ENCODE measurements around the gene PPP1R27.
"Not testable (repeated sequence)": the region's sequence is repeated elsewhere in the genome, so short reads cannot be mapped to it uniquely, and the experiment has no call there.

The PPP1R27 gene

GRCh38 chr17:81840826-81841778 is 6.3 kb upstream of the PPP1R27 start:
- no peak for DNase-seq

- DNase-seq, result not testable (repeated sequence)
Observed at GRCh38 chr17:81840059-81840458, 5.2 kb upstream of the PPP1R27 start.

- DNase-seq, result no peak
Observed at GRCh38 chr17:81839301-81839700, 4.5 kb upstream of the PPP1R27 start.

GRCh38 chr17:81838753-81839255 is 4.0 kb upstream of the PPP1R27 start:
- DNase-seq, result no peak

DNA sequence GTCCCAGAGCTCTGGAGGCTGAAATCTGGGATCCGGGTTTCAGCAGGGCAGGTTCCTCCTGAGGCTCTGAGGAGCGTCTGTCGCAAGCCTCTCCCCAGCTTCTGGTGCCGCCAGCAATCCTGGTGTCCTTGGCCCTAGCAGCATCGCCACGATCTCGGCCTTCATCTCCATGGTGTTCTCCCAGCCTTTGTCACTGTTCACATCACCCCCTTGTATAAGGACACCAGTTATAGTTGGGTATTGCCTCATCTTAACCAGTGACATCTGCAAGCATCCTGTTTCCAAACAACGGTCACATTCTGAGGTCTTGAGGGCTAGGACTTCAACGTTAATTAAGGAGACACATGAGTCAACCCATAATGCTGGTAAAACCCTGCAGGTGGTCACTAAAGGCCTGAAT is 2.8 kb upstream of the PPP1R27 start:
- DNase-seq, result no peak

GRCh38 chr17:81833921-81834830 is 674 bp downstream of the PPP1R27 start:
- DNase-seq, result no peak

DNA sequence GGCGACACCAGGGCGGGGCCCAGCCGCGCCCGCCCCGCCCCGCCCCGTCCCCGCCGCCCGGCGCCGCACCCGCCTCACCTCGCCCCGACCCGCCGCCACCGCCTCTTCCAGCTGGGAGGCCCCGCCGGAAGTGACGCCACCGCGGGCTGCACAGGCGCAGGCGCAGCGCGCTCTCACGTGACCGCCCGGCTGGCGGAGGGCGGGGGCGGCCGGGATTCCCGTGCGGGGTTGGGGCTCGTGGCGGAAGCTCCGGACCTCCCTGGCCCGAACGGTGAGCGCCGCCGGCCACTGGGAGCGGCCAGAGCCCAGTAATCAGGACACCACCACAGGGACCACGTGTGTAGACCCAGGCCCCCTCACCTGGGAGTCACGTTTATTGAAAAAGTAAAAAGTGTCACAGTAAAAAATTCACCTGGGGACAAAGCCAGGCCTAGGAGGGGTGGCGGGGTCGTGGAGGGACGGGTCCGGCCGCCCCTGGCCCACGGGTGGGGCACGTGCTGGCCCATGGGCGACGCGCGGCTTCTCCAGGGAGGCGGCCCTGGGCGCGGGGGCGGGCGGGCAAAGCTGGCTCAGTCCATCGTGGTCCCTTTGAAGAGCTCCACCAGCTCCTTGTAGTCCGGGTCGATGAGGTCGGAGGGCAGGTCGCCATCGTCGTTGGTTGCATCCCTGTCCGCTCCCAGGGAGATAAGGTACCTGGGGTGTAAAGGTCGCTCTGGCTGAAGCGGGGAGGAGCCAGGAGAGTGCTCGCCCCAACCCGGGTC is 1.5 kb downstream of the PPP1R27 start, which contains the start of gene MCRIP1:
Gene MCRIP1 (minus strand): TSS at position 132 of the 761 bp plus-strand sequence. CDS start 8,785 bp downstream, outside the sequence.
- peak; percentile 92 for DNase-seq

GRCh38 chr17:81832608-81833159 is 2.2 kb downstream of the PPP1R27 start:
- no peak for DNase-seq

DNA sequence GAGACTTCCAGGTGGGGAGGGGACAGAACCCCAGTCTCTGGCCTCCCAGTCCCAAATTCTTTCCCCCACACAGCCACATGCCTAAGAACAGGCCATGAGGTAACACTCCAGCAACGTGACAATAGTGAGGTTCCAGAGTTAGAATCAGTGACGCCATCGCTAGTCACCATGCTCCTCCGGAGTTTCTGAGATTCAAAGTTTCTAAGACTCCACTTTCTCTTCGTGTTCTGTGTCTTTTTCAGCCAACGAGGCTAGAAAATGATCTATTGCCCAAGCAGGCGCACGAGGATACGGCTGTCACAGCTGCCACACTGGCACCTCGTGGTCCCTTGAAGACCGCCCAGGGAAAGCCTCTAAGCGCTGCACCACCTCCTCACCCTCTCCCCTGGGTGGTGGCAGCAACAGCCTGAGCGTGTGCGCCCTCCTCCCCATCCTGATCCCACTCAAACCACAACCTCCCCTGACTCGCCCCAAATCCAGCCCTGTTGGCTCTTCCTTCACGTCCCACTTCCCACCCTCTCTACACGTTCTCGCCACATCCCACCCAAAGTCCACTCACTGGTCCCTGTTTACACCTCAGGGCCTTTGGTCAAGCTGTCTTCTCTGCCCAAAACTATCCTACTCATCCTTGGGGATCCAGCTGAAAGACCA is 2.8 kb downstream of the PPP1R27 start:
- peak; percentile 26 for DNase-seq

DNA sequence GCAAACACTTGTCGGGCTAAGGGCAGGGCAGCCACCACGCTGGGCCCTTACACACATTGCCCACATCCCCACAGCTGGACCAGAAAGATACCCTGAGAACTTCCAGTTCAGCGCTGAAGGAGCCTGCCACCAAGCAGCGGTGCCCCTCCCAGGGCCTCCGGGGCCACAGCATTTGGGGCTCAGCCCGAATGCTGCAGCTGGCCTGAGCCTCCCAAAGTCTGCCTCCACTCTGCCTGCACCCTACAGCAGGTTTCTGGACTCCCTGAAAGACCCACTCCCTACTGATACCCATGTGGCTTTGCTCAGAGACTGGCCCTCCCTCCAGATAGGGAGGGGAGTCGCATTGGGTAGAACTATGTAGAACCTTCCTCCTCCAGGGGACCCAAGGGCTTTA is 3.3 kb downstream of the PPP1R27 start:
- no peak for DNase-seq

GRCh38 chr17:81829858-81830257 is 5.0 kb downstream of the PPP1R27 start:
- no peak for DNase-seq

- DNase-seq, result no peak
Observed at GRCh38 chr17:81828656-81829055, 6.2 kb downstream of the PPP1R27 start.

- no peak for DNase-seq
Observed at GRCh38 chr17:81825841-81826466, 8.9 kb downstream of the PPP1R27 start.

DNA sequence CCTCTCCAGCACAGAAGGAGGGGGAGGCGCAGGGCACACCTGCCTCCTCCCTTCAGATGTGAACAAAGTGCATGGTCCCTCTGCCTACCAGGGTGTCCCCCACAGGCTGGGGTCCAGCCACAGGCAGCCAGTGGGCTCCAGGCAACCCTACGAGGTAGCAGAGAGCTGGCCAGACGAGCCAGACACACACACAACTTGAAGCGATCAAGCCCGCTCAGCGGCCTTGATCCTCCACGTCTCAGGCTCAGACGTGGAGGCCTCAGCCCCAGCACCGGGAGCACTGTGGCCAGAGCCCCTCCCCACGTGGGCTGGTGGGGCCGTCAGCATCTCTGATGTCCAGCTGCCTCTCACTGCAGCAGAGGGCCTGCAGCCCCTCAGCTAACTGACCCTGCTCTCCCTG is 10.3 kb downstream of the PPP1R27 start:
- DNase-seq, result no peak

DNA sequence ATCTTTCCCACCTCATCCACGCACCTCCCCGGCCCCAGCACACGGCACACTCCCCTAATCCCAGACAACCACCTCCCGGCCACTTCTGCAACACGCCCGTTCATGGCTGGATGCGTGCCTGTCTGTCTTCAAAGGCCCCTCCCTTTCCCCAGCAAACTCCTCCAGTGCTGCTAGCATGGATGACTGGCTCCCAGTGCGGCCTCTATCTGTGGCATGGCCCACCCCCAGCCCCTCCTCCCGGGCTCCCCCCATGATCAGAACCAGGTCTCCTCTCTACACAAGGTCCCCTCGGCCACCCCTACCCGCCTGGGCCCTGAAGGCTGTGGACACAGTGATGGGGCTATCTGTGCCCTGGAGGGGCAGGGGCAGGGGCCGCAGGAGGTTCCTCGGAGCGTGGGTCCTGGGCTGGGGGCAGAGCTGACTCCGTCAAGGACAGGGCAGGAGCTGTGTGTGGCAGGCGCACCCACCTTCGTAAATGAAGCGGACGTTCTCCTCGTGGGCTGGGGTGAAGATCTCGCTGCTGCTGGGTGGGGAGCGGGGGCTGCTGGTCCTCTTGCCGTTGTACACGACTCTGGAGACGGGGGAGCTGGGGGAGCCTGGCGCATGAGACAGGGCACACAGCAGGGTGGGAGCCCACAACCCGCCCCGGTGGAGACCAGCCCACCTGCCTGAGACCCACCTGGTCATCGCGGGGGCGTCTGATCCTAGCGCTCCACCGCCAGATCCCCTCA is 10.9 kb downstream of the PPP1R27 start:
- DNase-seq, result no peak

DNA sequence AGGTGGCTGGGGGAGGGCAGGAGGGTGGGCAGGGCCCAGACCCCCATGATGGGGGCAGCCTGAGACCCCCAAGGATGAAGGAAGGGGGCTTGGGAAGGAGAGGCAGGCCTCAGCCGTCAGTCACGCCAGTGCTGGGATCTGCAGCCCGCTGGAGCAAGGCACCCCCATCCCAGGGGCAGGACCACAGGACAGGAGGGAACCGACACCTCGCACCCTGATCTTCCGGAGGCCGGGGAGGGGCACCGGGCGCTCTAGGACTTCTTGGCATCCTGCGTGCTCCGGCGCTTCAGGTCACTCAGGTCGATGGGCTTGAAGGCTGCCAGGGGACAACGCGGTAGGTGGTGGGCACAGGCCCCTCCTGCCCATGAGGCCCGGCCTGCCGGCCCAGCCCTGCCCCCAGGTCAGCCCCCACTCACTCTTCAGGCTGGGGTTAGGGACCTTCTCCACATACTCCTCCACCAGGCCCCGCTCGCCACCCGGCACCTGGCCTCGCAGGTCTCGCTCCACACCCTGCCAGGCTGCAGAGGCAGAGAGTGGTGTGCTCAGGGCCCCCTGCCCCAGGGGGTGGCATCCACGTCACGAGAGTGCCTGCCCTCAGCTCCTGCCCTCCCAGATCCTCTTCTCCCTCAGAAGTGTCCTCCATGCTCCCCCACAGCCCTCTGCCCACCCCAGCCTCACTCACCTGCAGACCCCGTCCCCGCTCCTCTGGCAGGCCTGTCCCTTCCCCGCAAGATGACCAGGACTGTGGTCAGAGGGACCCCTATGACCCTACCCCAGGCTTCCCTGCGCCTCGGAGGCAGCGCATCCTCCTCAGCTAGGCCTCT is 11.6 kb downstream of the PPP1R27 start:
- DNase-seq, result no peak

GRCh38 chr17:81822312-81822637 is 12.6 kb downstream of the PPP1R27 start:
- no peak for DNase-seq

DNA sequence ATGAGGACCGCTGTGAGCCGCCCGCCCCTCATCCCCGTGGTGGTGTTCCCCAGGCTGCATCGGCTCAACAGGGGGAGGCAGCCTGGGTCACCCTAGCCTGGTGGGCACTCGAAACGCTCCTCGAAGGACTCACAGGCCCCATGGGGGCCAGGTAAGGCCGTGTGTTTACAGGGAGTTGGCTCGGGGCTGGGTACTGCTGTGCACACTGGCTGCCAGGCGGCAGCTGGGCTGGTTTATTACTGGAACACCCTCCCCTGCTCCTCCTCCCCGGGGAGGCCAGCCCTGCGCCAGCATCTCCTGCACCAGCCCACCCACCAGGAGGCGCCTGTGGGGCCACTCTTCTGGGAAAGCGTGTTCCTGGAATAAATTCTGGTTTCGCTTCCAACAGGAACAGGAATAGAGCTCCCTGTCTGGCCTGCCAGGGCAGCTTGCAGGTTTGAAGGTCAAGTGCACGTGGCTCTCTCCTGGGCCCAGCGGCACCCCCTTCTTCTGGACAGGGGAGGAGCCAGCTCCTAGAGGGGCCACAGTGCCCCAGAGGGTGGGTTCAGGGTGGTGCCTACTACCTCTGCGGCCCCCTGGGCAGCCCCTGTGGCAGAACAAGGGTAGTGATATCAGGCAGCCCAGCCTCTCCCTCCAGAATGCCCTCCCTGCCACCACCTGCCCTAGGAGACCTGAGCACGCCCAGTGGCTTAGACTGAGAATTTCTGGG is 13.1 kb downstream of the PPP1R27 start:
- no peak for DNase-seq

DNA sequence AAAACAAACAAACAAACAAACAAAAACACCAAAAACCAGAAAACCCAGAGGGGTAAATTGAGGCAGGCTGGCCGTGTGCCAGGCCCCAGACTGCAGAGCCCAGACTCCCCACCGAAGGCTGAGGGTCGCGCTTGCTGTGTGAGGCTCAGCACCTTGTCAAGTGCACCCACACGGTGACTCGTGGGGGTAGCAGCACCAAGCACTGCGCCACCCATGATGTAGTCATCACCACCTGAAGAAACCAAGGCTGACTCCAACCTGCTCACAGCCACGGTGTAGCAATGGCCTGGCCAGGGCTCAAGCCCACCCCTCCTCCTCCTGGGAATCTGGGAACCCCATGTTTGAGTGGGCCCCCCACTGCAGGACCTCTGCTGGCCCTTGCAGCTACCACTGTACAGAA is 13.7 kb downstream of the PPP1R27 start:
- no peak for DNase-seq
